Measurements from ENCODE around the gene NOC2L. TPM values are rescaled to one million over a fixed set of nuclear protein-coding genes. Genes with fewer than 3 reads are reported as not detected.

The NOC2L gene
- total and polyA plus RNA-seq, 9 of the 15 experiments (the other 6 are each of a cell fraction or from before 2014, with no cell fraction given) = 4.0 to 410 (median 200) TPM

DNA sequence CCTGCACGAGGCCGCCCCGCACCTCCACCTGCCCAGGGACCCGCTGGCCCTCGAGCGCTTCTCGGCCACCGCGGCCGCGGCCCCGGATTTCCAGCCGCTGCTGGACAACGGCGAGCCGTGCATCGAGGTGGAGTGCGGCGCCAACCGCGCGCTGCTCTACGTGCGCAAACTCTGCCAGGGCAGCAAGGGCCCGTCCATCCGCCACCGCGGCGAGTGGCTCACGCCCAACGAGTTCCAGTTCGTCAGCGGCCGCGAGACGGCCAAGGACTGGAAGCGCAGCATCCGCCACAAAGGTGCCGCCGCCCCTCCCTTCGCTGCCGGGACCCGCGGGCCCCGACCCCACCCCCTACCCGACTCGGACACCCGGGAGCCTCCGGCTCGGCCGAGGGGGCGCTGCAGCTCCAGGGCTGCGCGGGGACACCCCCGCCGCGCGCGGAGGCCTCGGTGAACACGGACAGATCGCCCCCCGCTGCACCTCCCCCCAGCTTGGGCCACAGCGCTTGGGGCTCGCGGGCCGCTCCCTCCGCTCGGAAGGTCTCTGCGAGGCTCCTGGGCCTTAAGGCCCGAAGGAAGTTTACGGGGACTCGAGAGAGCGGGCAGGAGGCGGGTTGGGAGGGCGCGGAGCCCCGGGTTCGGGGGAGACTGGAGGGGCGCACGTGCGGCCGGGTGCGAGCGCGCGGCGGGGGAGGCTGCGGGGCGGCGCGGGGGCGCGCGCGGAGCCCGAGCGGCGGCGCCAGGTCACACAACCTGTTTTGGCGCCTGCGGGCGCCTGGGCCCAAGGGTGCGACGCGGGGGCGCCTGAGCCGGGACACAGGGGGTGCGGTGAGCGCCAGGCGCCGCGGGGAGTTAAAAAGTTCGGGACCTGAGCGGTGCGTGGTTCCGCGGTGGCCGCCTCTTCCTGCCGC, 34.1 kb downstream of the NOC2L start (continued):
- TF ChIP-seq, protein P1, sequence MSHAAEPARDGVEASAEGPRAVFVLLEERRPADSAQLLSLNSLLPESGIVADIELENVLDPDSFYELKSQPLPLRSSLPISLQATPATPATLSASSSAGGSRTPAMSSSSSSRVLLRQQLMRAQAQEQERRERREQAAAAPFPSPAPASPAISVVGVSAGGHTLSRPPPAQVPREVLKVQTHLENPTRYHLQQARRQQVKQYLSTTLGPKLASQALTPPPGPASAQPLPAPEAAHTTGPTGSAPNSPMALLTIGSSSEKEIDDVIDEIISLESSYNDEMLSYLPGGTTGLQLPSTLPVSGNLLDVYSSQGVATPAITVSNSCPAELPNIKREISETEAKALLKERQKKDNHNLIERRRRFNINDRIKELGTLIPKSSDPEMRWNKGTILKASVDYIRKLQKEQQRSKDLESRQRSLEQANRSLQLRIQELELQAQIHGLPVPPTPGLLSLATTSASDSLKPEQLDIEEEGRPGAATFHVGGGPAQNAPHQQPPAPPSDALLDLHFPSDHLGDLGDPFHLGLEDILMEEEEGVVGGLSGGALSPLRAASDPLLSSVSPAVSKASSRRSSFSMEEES (CRISPR knock-in tag; IDR thresholded peaks at IDR 0.05) = no peak
- TF ChIP-seq TAF1 (IDR thresholded peaks at IDR 0.05; ENCODE audit: control insufficient read depth, extremely low read depth, insufficient read depth, low read length, severe bottlenecking) = no peak
- TF ChIP-seq PHF8 (IDR thresholded peaks at IDR 0.05; ENCODE audit: borderline replicate concordance, low read length) = peak; percentile 41; the same call in 1 of the 2 replicates
- TF ChIP-seq L3MBTL2 (IDR thresholded peaks at IDR 0.05) = peak; percentile 61
- 0 out of 4 replicates have a peak, but pooled peaks of 1 of the 2 experiments have one; percentile 9 for TF ChIP-seq UBTF (IDR thresholded peaks at IDR 0.05; ENCODE audit: borderline replicate concordance in 1 of 2, low read depth in 2 of 2, low read length in 2 of 2)
- TF ChIP-seq TRIM28 (IDR thresholded peaks at IDR 0.05) = no peak
- no peak for TF ChIP-seq ZFP1 (CRISPR knock-in tag; IDR thresholded peaks at IDR 0.05)
- TF ChIP-seq ZBTB7A (IDR thresholded peaks at IDR 0.05; ENCODE audit: borderline replicate concordance, control insufficient read depth, low read depth, low read length) = peak; percentile 89
- no peak for TF ChIP-seq GATAD2B (IDR thresholded peaks at IDR 0.05; ENCODE audit: borderline replicate concordance)
- no peak for TF ChIP-seq ZBTB2 (IDR thresholded peaks at IDR 0.05)
- 0 out of 4 replicates have a peak, but pooled peaks of 1 of the 2 experiments have one; percentile 9 for TF ChIP-seq SIN3A (IDR thresholded peaks at IDR 0.05; ENCODE audit: borderline replicate concordance in 2 of 2, control insufficient read depth in 1 of 2, low read depth in 2 of 2, low read length in 2 of 2)
- TF ChIP-seq SUPT5H (IDR thresholded peaks at IDR 0.05) = no peak
- no peak for TF ChIP-seq SAFB (IDR thresholded peaks at IDR 0.05; ENCODE audit: borderline replicate concordance, low read depth, low read length)
- TF ChIP-seq TEAD1 (CRISPR knock-in tag; IDR thresholded peaks at IDR 0.05) = no peak
- TF ChIP-seq NCOA6 (IDR thresholded peaks at IDR 0.05) = no peak
- TF ChIP-seq ZNF217 (CRISPR knock-in tag; IDR thresholded peaks at IDR 0.05) = no peak
- 0 out of 2 replicates have a peak, but pooled peaks have one; percentile 17 for TF ChIP-seq MYC (IDR thresholded peaks at IDR 0.05; ENCODE audit: low read depth, low read length)
- no peak for TF ChIP-seq MYC (CRISPR knock-in tag; IDR thresholded peaks at IDR 0.05; ENCODE audit: borderline replicate concordance, low read depth)
- TF ChIP-seq NFIC (IDR thresholded peaks at IDR 0.05) = peak; percentile 32; the same call in 1 of the 2 replicates
- peak; percentile 61 for TF ChIP-seq KDM5B (IDR thresholded peaks at IDR 0.05; ENCODE audit: insufficient replicate concordance, low read depth, low read length)
- TF ChIP-seq ZNF324 (CRISPR knock-in tag; IDR thresholded peaks at IDR 0.05) = no peak
